K562 (cell line): Measurements from ENCODE around the gene CTSD. TPM values are rescaled to one million over a fixed set of nuclear protein-coding genes. Genes with fewer than 3 reads are reported as not detected.
A peak's percentile ranks its signal among the peaks of the same experiment; 100 is the strongest.

Source experiments
- ERF ChIP-seq: fragments of 450-650 bp; formaldehyde crosslinking; IDR thresholded peaks from 2 replicates; pipeline ENCODE4 v1.4.0; 2020; ENCODE audit warnings: mild to moderate bottlenecking, mixed read lengths
- FOS ChIP-seq: IDR thresholded peaks from 3 replicates; pipeline ENCODE4 v1.6.1; 2011; ENCODE audit not compliant: insufficient read length; ENCODE audit errors: extremely low read depth
- HNRNPK ChIP-seq: fragments of 200-400 bp; formaldehyde crosslinking; IDR thresholded peaks from one replicate; pipeline ENCODE4 v1.6.1; 2018; ENCODE audit warnings: mild to moderate bottlenecking, low read depth, low read length; ENCODE audit not compliant: poor library complexity, severe bottlenecking
- PML ChIP-seq: IDR thresholded peaks from 2 replicates; pipeline ENCODE4 v1.6.1; 2012; ENCODE audit warnings: low read length, inconsistent platforms
- POU5F1 ChIP-seq: fragments of 150-350 bp; IDR thresholded peaks from 2 replicates; pipeline ENCODE4 v1.6.1; 2014; ENCODE audit warnings: borderline replicate concordance, low read length, low read depth, mild to moderate bottlenecking; ENCODE audit not compliant: partially characterized antibody
- PRDM10 ChIP-seq: fragments of 450-650 bp; IDR thresholded peaks from 2 replicates; pipeline ENCODE4 v1.6.1; 2018; ENCODE audit not compliant: partially characterized antibody
- RCOR1 ChIP-seq, 2 experiments: IDR thresholded peaks; 2 replicates each; pipeline ENCODE4 v1.6.1; 2012; ENCODE audit warnings: low read depth in 2 of 2, low read length in 2 of 2, borderline replicate concordance in 1 of 2, improper control_type of control experiment in 1 of 2
- SAP30 ChIP-seq: fragments of 200-600 bp; sonication (generic); IDR thresholded peaks from 2 replicates; pipeline ENCODE4 v1.6.1; 2012; ENCODE audit warnings: borderline replicate concordance, low read depth, mild to moderate bottlenecking, moderate library complexity, low read length, control low read depth, inconsistent platforms; ENCODE audit not compliant: insufficient read depth, poor library complexity, severe bottlenecking
- SNAPC5 ChIP-seq: fragments of 250-450 bp; sonication (Bioruptor Pico); IDR thresholded peaks from 2 replicates; pipeline ENCODE4 v1.8.0; 2021; ENCODE audit warnings: moderate library complexity, mild to moderate bottlenecking, inconsistent platforms
- SNRNP70 ChIP-seq: fragments of 200-400 bp; formaldehyde crosslinking; optimal IDR thresholded peaks from 2 replicates; pipeline ENCODE3; 2017; ENCODE audit warnings: low read depth, low read length
- SP2 ChIP-seq: IDR thresholded peaks from 2 replicates; pipeline ENCODE4 v1.6.1; 2011; ENCODE audit warnings: mild to moderate bottlenecking, low read depth, low read length, moderate library complexity; ENCODE audit not compliant: poor library complexity, severe bottlenecking; ENCODE audit errors: extremely low read depth
- ZBTB7A ChIP-seq: IDR thresholded peaks from 2 replicates; pipeline ENCODE4 v1.6.1; 2011; ENCODE audit warnings: low read depth, mild to moderate bottlenecking, low read length, moderate library complexity, borderline replicate concordance; ENCODE audit not compliant: control insufficient read depth
- ZBTB8A ChIP-seq: fragments of 450-650 bp; IDR thresholded peaks from 2 replicates; pipeline ENCODE4 v1.6.1; 2018; ENCODE audit warnings: mild to moderate bottlenecking, moderate library complexity; ENCODE audit not compliant: partially characterized antibody
- ZFP1 ChIP-seq: fragments of 450-650 bp; formaldehyde crosslinking; IDR thresholded peaks from 2 replicates; pipeline ENCODE4 v1.4.0; 2020; ENCODE audit warnings: mild to moderate bottlenecking, mixed read lengths
- ZNF175 ChIP-seq: fragments of 200-800 bp; sonication (Bioruptor generic); IDR thresholded peaks from 2 replicates; pipeline ENCODE4 v1.6.1; 2016; ENCODE audit warnings: low read depth, mild to moderate bottlenecking, missing genetic modification characterization, missing compliant biosample characterization
- ZNF695 ChIP-seq: fragments of 450-650 bp; formaldehyde crosslinking; IDR thresholded peaks from 2 replicates; pipeline ENCODE4 v1.4.0; 2020; ENCODE audit warnings: mild to moderate bottlenecking, moderate library complexity
- ZSCAN32 ChIP-seq: fragments of 450-650 bp; formaldehyde crosslinking; IDR thresholded peaks from 2 replicates; pipeline ENCODE4 v1.4.0; 2020; ENCODE audit warnings: mild to moderate bottlenecking, moderate library complexity
- polyA plus RNA-seq, 8 experiments: library from polyadenylated mRNA; depleted of rRNA in 4 of 8; stranded (reverse) in 5 of 8; unstranded in 3 of 8; fragments of >200 nt; fragmentation: Nextera tagmentation in 2 of 8; fragmentation: Illumina TruSeq in 1 of 8; extraction: Ambion mirVana in 2 of 8; extraction: Trizol in 1 of 8; gene quantifications; 2 replicates each; pipeline versions ENCODE4 v1.2.1 to v1.2.3, GENCODE V29; 2011 to 2014; ENCODE audit warnings: inconsistent platforms in 1 of 8, missing spikeins in 1 of 8
- total RNA-seq, 7 experiments: library from RNA; depleted of rRNA in 6 of 7; stranded (reverse); fragments of >200 nt in 6 of 7; fragmentation: Illumina TruSeq in 2 of 7; extraction: Trizol in 2 of 7; gene quantifications; 2 replicates each; pipeline versions ENCODE4 v1.2.1 to v1.2.3, GENCODE V29; 2011 to 2021; ENCODE audit warnings: low replicate concordance in 1 of 7
- TF ChIP-seq, protein P1 (sequence below), 2 experiments: fragments of 450-650 bp in 1 of 2; sonication (generic) in 1 of 2; formaldehyde crosslinking in 1 of 2; IDR thresholded peaks in 1 of 2; conservative IDR thresholded peaks in 1 of 2; 2 replicates each; pipeline versions ENCODE4 v1.6.1 to v1.8.1; 2016 to 2023; ENCODE audit warnings: mild to moderate bottlenecking in 2 of 2, moderate library complexity in 2 of 2, inconsistent platforms in 1 of 2, missing genetic modification reagents in 1 of 2
- TF ChIP-seq, protein P2 (sequence below): fragments of 200-800 bp; sonication (Bioruptor generic); IDR thresholded peaks from 2 replicates; pipeline ENCODE4 v1.6.1; 2017; ENCODE audit warnings: missing genetic modification characterization, missing compliant biosample characterization

Gene CTSD
- total and polyA plus RNA-seq, 9 of the 15 experiments (the other 6 are each of a cell fraction or from before 2014, with no cell fraction given): 1.0 to 112 (median 40.9) TPM

DNA sequence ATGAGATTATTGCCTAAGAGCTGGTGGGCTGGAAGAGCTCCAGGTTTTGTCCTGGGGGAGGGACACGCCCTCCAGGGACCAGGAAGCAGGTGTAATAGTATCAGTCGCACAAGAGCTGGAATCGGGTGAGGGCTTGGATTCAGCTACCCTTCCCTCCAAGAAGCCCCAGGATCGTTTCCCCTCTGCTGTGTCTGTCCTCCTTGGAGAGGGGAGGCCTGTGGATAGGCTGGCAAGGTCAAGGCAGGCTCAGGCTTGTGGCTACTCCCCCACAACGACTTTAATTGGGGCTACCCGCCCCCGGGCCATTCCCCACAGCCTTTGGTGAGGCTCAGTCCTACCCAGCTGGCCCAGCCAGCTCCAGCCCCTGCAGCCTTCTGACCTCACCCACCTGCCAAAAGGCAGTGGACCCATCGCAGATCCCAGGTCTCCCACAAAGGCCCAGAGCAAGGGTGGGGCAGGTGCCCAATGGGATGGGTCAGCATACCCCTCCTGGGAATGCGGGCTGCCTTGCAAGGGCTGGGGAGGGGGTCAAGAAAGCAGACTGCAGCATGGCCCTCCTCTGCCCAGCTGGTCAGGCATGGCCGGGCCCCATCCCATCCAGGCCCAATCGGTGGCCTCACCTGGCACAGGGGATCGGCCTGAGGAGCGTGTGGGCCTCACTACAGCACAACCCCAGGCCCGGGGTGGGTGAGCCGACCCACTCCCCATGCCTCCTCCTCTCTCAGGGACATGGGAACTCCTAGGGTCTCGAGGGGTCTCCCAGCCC, 1.0 kb downstream of the CTSD start (continued):
- TF ChIP-seq PRDM10: no peak
- TF ChIP-seq ZSCAN32 (CRISPR knock-in tag): no peak
- TF ChIP-seq ZFP1 (CRISPR knock-in tag): no peak
- peak; percentile 24 for TF ChIP-seq SAP30
- TF ChIP-seq SP2: no peak
- TF ChIP-seq SNAPC5 (CRISPR knock-in tag): no peak
- no peak for TF ChIP-seq ZNF695 (CRISPR knock-in tag)
- TF ChIP-seq, protein P1, sequence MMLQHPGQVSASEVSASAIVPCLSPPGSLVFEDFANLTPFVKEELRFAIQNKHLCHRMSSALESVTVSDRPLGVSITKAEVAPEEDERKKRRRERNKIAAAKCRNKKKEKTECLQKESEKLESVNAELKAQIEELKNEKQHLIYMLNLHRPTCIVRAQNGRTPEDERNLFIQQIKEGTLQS (IDR thresholded peaks at IDR 0.05): peak; percentile 15; the same call in 1 of the 2 replicates
- TF ChIP-seq, protein P1 (CRISPR knock-in tag; conservative IDR thresholded peaks at IDR 0.05): no peak
- TF ChIP-seq, protein P2, sequence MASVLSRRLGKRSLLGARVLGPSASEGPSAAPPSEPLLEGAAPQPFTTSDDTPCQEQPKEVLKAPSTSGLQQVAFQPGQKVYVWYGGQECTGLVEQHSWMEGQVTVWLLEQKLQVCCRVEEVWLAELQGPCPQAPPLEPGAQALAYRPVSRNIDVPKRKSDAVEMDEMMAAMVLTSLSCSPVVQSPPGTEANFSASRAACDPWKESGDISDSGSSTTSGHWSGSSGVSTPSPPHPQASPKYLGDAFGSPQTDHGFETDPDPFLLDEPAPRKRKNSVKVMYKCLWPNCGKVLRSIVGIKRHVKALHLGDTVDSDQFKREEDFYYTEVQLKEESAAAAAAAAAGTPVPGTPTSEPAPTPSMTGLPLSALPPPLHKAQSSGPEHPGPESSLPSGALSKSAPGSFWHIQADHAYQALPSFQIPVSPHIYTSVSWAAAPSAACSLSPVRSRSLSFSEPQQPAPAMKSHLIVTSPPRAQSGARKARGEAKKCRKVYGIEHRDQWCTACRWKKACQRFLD (CRISPR knock-in tag): peak; percentile 27; the same call in 1 of the 2 replicates
- TF ChIP-seq ZBTB7A: peak; percentile 38; the same call in 1 of the 2 replicates
- no peak for TF ChIP-seq ERF
- TF ChIP-seq FOS: no peak
- TF ChIP-seq RCOR1 (IDR thresholded peaks at IDR 0.05; ENCODE audit: borderline replicate concordance in 1 of 2, low read depth in 2 of 2, low read length in 2 of 2): peak in 1 of 2 experiments; percentile 56; a peak in 1 of 4 replicates
- no peak for TF ChIP-seq ZBTB8A
- TF ChIP-seq SNRNP70: no peak
- no peak for TF ChIP-seq HNRNPK
- TF ChIP-seq PML: no peak
- TF ChIP-seq POU5F1: no peak
- TF ChIP-seq ZNF175 (CRISPR knock-in tag): no peak
